Duodenal mucosa (tissue), 2 donors: ENCODE data around the gene ZP3.
"Not testable (repeated sequence)": the region's sequence is repeated elsewhere in the genome, so short reads cannot be mapped to it uniquely, and the experiment has no call there.

ENCODE experiments used
- H3K27ac ChIP-seq: one replicate; pipeline ENCODE4 v1.7.0; 2013; ENCODE audit warnings: low read depth, low read length
- H3K27me3 ChIP-seq, 2 donors: one replicate each; pipeline ENCODE4 v1.7.0; 2013; ENCODE audit warnings: low read length in 2 of 2, control low read depth in 1 of 2; ENCODE audit not compliant: insufficient read depth in 2 of 2, control insufficient read depth in 1 of 2
- H3K36me3 ChIP-seq, 2 donors: one replicate each; pipeline ENCODE4 v1.7.0; 2013; ENCODE audit warnings: low read length in 2 of 2, control low read depth in 1 of 2; ENCODE audit not compliant: insufficient read depth in 2 of 2, control insufficient read depth in 1 of 2
- H3K4me1 ChIP-seq, 2 donors: one replicate each; pipeline ENCODE4 v1.7.0; 2013; ENCODE audit warnings: low read length in 2 of 2, control low read depth in 1 of 2; ENCODE audit not compliant: insufficient read depth in 2 of 2, control insufficient read depth in 1 of 2
- H3K4me3 ChIP-seq, 2 donors: one replicate each; pipeline ENCODE4 v1.7.0; 2013; ENCODE audit warnings: low read length in 2 of 2, low read depth in 1 of 2
- H3K9ac ChIP-seq, 2 donors: one replicate each; pipeline ENCODE4 v1.7.0; 2013; ENCODE audit warnings: low read length in 2 of 2, low read depth in 1 of 2
- H3K9me3 ChIP-seq, 2 donors: one replicate each; pipeline ENCODE4 v1.7.0; 2013; ENCODE audit warnings: low read length in 2 of 2, control low read depth in 1 of 2; ENCODE audit not compliant: control insufficient read depth in 1 of 2

Gene ZP3

GRCh38 chr7:76392531-76393115 lies 32.1 kb upstream of the ZP3 start:
- Histone ChIP-seq H3K36me3 (no peaks in the 10 kb centered on the region), H3K4me3 (peak overlapping the region; percentile 65 to 71), H3K27ac (peak overlapping the region; percentile 79), H3K27me3 (no peaks in the 10 kb centered on the region), H3K4me1 (peaks cover 14 to 17% of the 10 kb centered on the region in 2 donors), H3K9me3 (no peaks in the 10 kb centered on the region), H3K9ac (peak overlapping the region; percentile 66 to 67)

GRCh38 chr7:76393116-76394031 lies 31.4 kb upstream of the ZP3 start:
- Histone ChIP-seq H3K4me1 (peaks cover 18 to 21% of the 10 kb centered on the region in 2 donors), H3K36me3 (no peaks in the 10 kb centered on the region), H3K9ac (peak overlapping the region; percentile 84 to 95), H3K27ac (peak overlapping the region; percentile 79), H3K9me3 (no peaks in the 10 kb centered on the region), H3K4me3 (peak overlapping the region; percentile 67 to 87), H3K27me3 (no peaks in the 10 kb centered on the region)

- Histone ChIP-seq H3K27me3 (no peaks in the 10 kb centered on the region), H3K4me1 (peaks cover 18 to 21% of the 10 kb centered on the region in 2 donors), H3K36me3 (no peaks in the 10 kb centered on the region), H3K9me3 (no peaks in the 10 kb centered on the region), H3K9ac (no peak overlapping the region), H3K4me3 (no peak overlapping the region), H3K27ac (no peak overlapping the region)
Observed at GRCh38 chr7:76394957-76395356, 29.8 kb upstream of the ZP3 start.

- not testable (repeated sequence) for H3K4me3 ChIP-seq, H3K27ac ChIP-seq, H3K9me3 ChIP-seq, H3K27me3 ChIP-seq, H3K9ac ChIP-seq, H3K36me3 ChIP-seq
- H3K4me1 ChIP-seq: peaks cover 18 to 21% of the 10 kb centered on the region in 2 donors
Observed at GRCh38 chr7:76395605-76395964, 29.2 kb upstream of the ZP3 start.

GRCh38 chr7:76395965-76396726 lies 28.6 kb upstream of the ZP3 start:
- Histone ChIP-seq H3K9ac (no peak overlapping the region), H3K4me1 (peaks cover 18 to 21% of the 10 kb centered on the region in 2 donors), H3K36me3 (no peaks in the 10 kb centered on the region), H3K27me3 (no peaks in the 10 kb centered on the region), H3K27ac (no peak overlapping the region), H3K4me3 (no peak overlapping the region), H3K9me3 (no peaks in the 10 kb centered on the region)

GRCh38 chr7:76396864-76397263 lies 27.9 kb upstream of the ZP3 start:
- H3K36me3 ChIP-seq: no peaks in the 10 kb centered on the region
- peaks cover 18 to 21% of the 10 kb centered on the region in 2 donors for H3K4me1 ChIP-seq
- H3K27ac ChIP-seq: no peak overlapping the region
- H3K4me3 ChIP-seq: peak overlapping the region; percentile 70 to 83
- H3K27me3 ChIP-seq: no peaks in the 10 kb centered on the region
- no peaks in the 10 kb centered on the region for H3K9me3 ChIP-seq
- H3K9ac ChIP-seq: peak overlapping the region in 1 of 2 donors; percentile 68

GRCh38 chr7:76397409-76398183 lies 27.2 kb upstream of the ZP3 start:
- no peaks in the 10 kb centered on the region for H3K9me3 ChIP-seq
- peaks cover 17 to 19% of the 10 kb centered on the region in 2 donors for H3K4me1 ChIP-seq
- peak overlapping the region; percentile 68 to 79 for H3K9ac ChIP-seq
- H3K27me3 ChIP-seq: no peaks in the 10 kb centered on the region
- H3K4me3 ChIP-seq: peak overlapping the region; percentile 70 to 83
- no peak overlapping the region for H3K27ac ChIP-seq
- no peaks in the 10 kb centered on the region for H3K36me3 ChIP-seq

- no peak overlapping the region for H3K4me3 ChIP-seq
- no peaks in the 10 kb centered on the region for H3K27me3 ChIP-seq
- no peak overlapping the region for H3K27ac ChIP-seq
- no peak overlapping the region for H3K9ac ChIP-seq
- H3K4me1 ChIP-seq: peaks cover 16 to 20% of the 10 kb centered on the region in 2 donors
- no peaks in the 10 kb centered on the region for H3K36me3 ChIP-seq
- H3K9me3 ChIP-seq: no peaks in the 10 kb centered on the region
Observed at GRCh38 chr7:76400248-76400647, 24.5 kb upstream of the ZP3 start.

- not testable (repeated sequence) for H3K4me1 ChIP-seq, H3K27ac ChIP-seq, H3K9ac ChIP-seq, H3K36me3 ChIP-seq, H3K27me3 ChIP-seq, H3K9me3 ChIP-seq, H3K4me3 ChIP-seq
Observed at GRCh38 chr7:76403097-76403496, 21.7 kb upstream of the ZP3 start.
